Activated T-helper 1 cell treated with anti-CD3 and anti-CD28 coated beads, Interleukin-12 subunit alpha, Interleukin-12 subunit beta, Interleukin-2, Interleukin-4 antibody, amounts not matched to agents 30 ng/mL and 10 ng/mL and 1 ng/mL, durations not matched to agents 14 hours and 24 hours and 36 hours (primary cell): ENCODE results near the gene PRKAR1B. TPM values are rescaled to one million over a fixed set of nuclear protein-coding genes. Genes with fewer than 3 reads are reported as not detected.

Experiments used
- DNase-seq: peaks from one replicate; pipeline ENCODE4 v3.0.0; 2021; ENCODE audit warnings: low spot score
- H3K27ac Mint-ChIP-seq: one replicate; pipeline ENCODE4 v1.8.0; 2021; ENCODE audit warnings: mild to moderate bottlenecking, mixed read lengths
- H3K27me3 Mint-ChIP-seq: one replicate; pipeline ENCODE4 v1.8.0; 2022; ENCODE audit warnings: mild to moderate bottlenecking, moderate library complexity, mixed read lengths; ENCODE audit not compliant: insufficient read depth
- H3K36me3 Mint-ChIP-seq: one replicate; pipeline ENCODE4 v1.8.0; 2021; ENCODE audit warnings: low read depth, mixed read lengths
- H3K4me1 Mint-ChIP-seq: one replicate; pipeline ENCODE4 v1.8.0; 2021; ENCODE audit warnings: low read depth, mixed read lengths
- H3K4me3 Mint-ChIP-seq: one replicate; pipeline ENCODE4 v1.8.0; 2021; ENCODE audit warnings: mild to moderate bottlenecking, moderate library complexity, mixed read lengths
- H3K9me3 Mint-ChIP-seq: one replicate; pipeline ENCODE4 v1.8.0; 2021; ENCODE audit warnings: mixed read lengths
- intact Hi-C: fragments of 100-400 bp; cut with micrococcal nuclease; formaldehyde crosslinking; loops from one replicate; pipeline ENCODE4 v1.15.1; 2024
- total RNA-seq: library from RNA; stranded (reverse); gene quantifications from 2 replicates; pipeline ENCODE4 v1.2.3, GENCODE V29; 2022

The PRKAR1B gene
- total RNA-seq, 1 donor from 2014 or later, result 37.8 TPM

GRCh38 chr7:521221-522070 is 205.6 kb downstream of the PRKAR1B start:
- Mint-ChIP-seq H3K36me3 (no peaks in the 10 kb centered on the region), H3K27me3 (peaks cover 22% of the 10 kb centered on the region), H3K4me1 (no peaks in the 10 kb centered on the region), H3K4me3 (peak overlapping the region; percentile 33), H3K9me3 (no peaks in the 10 kb centered on the region), H3K27ac (no peak overlapping the region)
- intact Hi-C loops, result loop anchor here (1.0 to 10.0 kb wide), 5 partner anchors 63 to 721 kb away; partner anchors contain the start of gene GET4
- DNase-seq, result no peak

GRCh38 chr7:520503-521161 is 206.4 kb downstream of the PRKAR1B start:
- H3K36me3 Mint-ChIP-seq, result no peaks in the 10 kb centered on the region
- no peak for DNase-seq
- intact Hi-C loops, result loop anchor here (5.0 to 10.0 kb wide), 4 partner anchors 82 to 722 kb away; partner anchors contain the start of gene GET4
- no peak overlapping the region for H3K27ac Mint-ChIP-seq
- H3K4me3 Mint-ChIP-seq, result no peak overlapping the region
- no peaks in the 10 kb centered on the region for H3K4me1 Mint-ChIP-seq
- no peaks in the 10 kb centered on the region for H3K9me3 Mint-ChIP-seq
- peaks cover 23% of the 10 kb centered on the region for H3K27me3 Mint-ChIP-seq

- intact Hi-C loops, result loop anchor here (2.0 to 10.0 kb wide), 6 partner anchors 83 to 723 kb away; partner anchors contain the start of genes DNAAF5, GET4 and PRKAR1B
- no peak for DNase-seq
- Mint-ChIP-seq H3K4me1 (no peaks in the 10 kb centered on the region), H3K27me3 (peaks cover 28% of the 10 kb centered on the region), H3K36me3 (no peaks in the 10 kb centered on the region), H3K27ac (peak within 1 kb of the TSS; percentile 76), H3K9me3 (no peaks in the 10 kb centered on the region), H3K4me3 (peak within 1 kb of the TSS; percentile 86)
Measured at GRCh38 chr7:519484-520390, 207.3 kb downstream of the PRKAR1B start, which contains the start of gene PDGFA. TSS of gene PDGFA (minus strand) at chr7:519846. CDS start at chr7:519001, 845 bp downstream.

GRCh38 chr7:518630-519483 is 208.2 kb downstream of the PRKAR1B start:
- Mint-ChIP-seq H3K9me3 (no peaks in the 10 kb centered on the region), H3K36me3 (no peaks in the 10 kb centered on the region), H3K4me1 (peaks cover 3% of the 10 kb centered on the region), H3K27ac (peak overlapping the region; percentile 76), H3K4me3 (peak overlapping the region; percentile 86), H3K27me3 (peaks cover 22% of the 10 kb centered on the region)
- peak; percentile 9 for DNase-seq
- intact Hi-C loops, result loop anchor here (2.0 to 5.0 kb wide), 2 partner anchors 157 to 208 kb away; partner anchors contain the start of genes DNAAF5 and PRKAR1B

- intact Hi-C loops, result loop anchor here (2.0 to 5.0 kb wide), 2 partner anchors 156 to 209 kb away; partner anchors contain the start of genes DNAAF5 and PRKAR1B
- Mint-ChIP-seq H3K27me3 (peaks cover 18% of the 10 kb centered on the region), H3K9me3 (no peaks in the 10 kb centered on the region), H3K4me3 (peak overlapping the region; percentile 86), H3K36me3 (no peaks in the 10 kb centered on the region), H3K4me1 (peaks cover 3% of the 10 kb centered on the region), H3K27ac (peak overlapping the region; percentile 29)
- DNase-seq, result no peak
Measured at GRCh38 chr7:517774-518629, 209.1 kb downstream of the PRKAR1B start.

GRCh38 chr7:516606-517456 is 210.2 kb downstream of the PRKAR1B start:
- DNase-seq, result no peak
- intact Hi-C loops, result loop anchor here (5.0 kb wide), 1 partner anchor 155 kb away; no protein-coding TSS in a partner anchor
- no peaks in the 10 kb centered on the region for H3K36me3 Mint-ChIP-seq

GRCh38 chr7:516216-516605 is 210.9 kb downstream of the PRKAR1B start:
- H3K27me3 Mint-ChIP-seq, result peaks cover 15% of the 10 kb centered on the region
- no peak for DNase-seq
- no peaks in the 10 kb centered on the region for H3K9me3 Mint-ChIP-seq
- H3K4me1 Mint-ChIP-seq, result peaks cover 3% of the 10 kb centered on the region
- peak overlapping the region; percentile 2 for H3K4me3 Mint-ChIP-seq
- no peaks in the 10 kb centered on the region for H3K36me3 Mint-ChIP-seq
- intact Hi-C loops, result loop anchor here (5.0 kb wide), 1 partner anchor 154 kb away; no protein-coding TSS in a partner anchor
- no peak overlapping the region for H3K27ac Mint-ChIP-seq

More at GRCh38 chr7:516606-517456, 210.2 kb downstream of the PRKAR1B start:
- Mint-ChIP-seq H3K27me3 (peaks cover 17% of the 10 kb centered on the region), H3K4me1 (peaks cover 3% of the 10 kb centered on the region), H3K27ac (no peak overlapping the region), H3K4me3 (no peak overlapping the region), H3K9me3 (no peaks in the 10 kb centered on the region)

GRCh38 chr7:515628-516027 is 211.5 kb downstream of the PRKAR1B start:
- H3K4me1 Mint-ChIP-seq, result peaks cover 3% of the 10 kb centered on the region
- H3K36me3 Mint-ChIP-seq, result no peaks in the 10 kb centered on the region
- no peak overlapping the region for H3K4me3 Mint-ChIP-seq
- intact Hi-C loops, result loop anchor here (5.0 kb wide), 1 partner anchor 153 kb away; no protein-coding TSS in a partner anchor
- no peaks in the 10 kb centered on the region for H3K9me3 Mint-ChIP-seq
- no peak for DNase-seq
- no peak overlapping the region for H3K27ac Mint-ChIP-seq
- peaks cover 15% of the 10 kb centered on the region for H3K27me3 Mint-ChIP-seq

- intact Hi-C loops, result loop anchor here (5.0 kb wide), 1 partner anchor 153 kb away; no protein-coding TSS in a partner anchor
- peaks cover 3% of the 10 kb centered on the region for H3K4me1 Mint-ChIP-seq
- no peaks in the 10 kb centered on the region for H3K36me3 Mint-ChIP-seq
- peaks cover 15% of the 10 kb centered on the region for H3K27me3 Mint-ChIP-seq
- no peaks in the 10 kb centered on the region for H3K9me3 Mint-ChIP-seq
- H3K4me3 Mint-ChIP-seq, result peak overlapping the region; percentile 33
- no peak for DNase-seq
- H3K27ac Mint-ChIP-seq, result no peak overlapping the region
Measured at GRCh38 chr7:514651-515598, 212.2 kb downstream of the PRKAR1B start.
